GM12872 (cell line): ENCODE data around the gene HHAT.

Source experiments
- TF ChIP-seq, protein P1 (sequence below): IDR thresholded peaks from 3 replicates; pipeline ENCODE4 v1.5.1; 2011; ENCODE audit warnings: low read depth, mild to moderate bottlenecking, low read length, moderate library complexity; ENCODE audit not compliant: insufficient read depth

HHAT gene

GRCh38 chr1:210621712-210622111 lies 293.0 kb downstream of the HHAT start:
- TF ChIP-seq, protein P1, sequence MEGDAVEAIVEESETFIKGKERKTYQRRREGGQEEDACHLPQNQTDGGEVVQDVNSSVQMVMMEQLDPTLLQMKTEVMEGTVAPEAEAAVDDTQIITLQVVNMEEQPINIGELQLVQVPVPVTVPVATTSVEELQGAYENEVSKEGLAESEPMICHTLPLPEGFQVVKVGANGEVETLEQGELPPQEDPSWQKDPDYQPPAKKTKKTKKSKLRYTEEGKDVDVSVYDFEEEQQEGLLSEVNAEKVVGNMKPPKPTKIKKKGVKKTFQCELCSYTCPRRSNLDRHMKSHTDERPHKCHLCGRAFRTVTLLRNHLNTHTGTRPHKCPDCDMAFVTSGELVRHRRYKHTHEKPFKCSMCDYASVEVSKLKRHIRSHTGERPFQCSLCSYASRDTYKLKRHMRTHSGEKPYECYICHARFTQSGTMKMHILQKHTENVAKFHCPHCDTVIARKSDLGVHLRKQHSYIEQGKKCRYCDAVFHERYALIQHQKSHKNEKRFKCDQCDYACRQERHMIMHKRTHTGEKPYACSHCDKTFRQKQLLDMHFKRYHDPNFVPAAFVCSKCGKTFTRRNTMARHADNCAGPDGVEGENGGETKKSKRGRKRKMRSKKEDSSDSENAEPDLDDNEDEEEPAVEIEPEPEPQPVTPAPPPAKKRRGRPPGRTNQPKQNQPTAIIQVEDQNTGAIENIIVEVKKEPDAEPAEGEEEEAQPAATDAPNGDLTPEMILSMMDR = no peak

DNA sequence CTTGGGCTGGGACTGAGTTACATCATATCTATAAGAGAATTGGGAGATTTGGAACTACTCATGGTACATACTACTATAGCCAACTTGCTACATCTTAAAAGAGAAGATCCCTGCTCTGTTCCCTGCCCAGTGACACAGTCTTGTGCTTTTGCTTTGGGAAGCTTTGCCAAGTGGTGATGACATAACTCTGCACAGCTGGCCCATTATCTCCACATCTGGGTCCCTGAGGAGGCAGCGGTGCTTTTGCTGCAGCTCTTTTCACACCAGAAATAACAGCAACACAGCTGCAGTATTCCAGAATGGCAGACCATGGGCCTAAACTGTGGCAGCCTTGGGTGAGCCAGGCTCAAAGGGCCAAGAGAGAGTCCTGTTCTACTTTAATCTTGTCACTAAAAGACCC lies 296.0 kb downstream of the HHAT start:
- TF ChIP-seq, protein P1 = no peak

- TF ChIP-seq, protein P1 = no peak
These were observed 297.0 kb downstream of the HHAT start for GRCh38 chr1:210625715-210626114.

DNA sequence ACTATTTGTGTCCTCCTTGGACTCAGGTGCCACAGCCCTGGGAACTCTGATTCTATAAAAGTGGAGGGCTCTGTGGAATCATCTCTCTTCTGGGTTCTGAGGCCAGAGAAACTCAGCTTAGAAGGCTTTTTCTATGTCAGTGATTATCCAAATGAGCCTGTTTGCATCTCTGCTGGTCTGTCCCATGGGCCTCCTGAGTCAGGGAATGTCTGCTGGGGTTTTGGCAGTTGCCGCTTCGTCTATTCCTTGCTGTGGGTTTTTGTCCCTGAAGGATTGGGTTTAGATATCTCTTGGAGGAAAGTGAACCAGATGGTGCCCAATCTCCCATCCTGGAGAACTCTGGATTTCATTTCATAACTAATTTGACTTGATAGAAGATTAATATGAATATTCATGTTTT lies 297.6 kb downstream of the HHAT start:
- TF ChIP-seq, protein P1 = no peak

DNA sequence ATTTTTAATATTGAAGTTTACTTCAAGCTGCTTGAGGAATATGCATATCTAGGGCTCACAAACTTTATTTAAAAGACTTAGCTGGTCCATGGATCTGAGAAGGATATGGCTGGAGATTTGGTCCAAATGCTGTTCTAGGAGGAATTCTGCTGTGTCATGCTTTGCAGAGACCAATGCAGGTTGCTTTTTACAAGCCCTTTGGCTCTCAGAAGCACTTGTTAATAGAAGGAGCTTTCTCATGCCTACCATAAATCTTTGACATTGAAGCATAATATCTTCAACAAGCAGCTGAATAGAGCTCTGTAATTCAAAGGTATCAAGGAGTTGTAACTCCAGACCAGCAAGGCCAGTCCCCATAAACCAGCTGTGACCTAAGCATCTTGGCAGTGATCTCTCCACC lies 299.1 kb downstream of the HHAT start:
- TF ChIP-seq, protein P1 = no peak

- TF ChIP-seq, protein P1 = no peak
These were observed 300.6 kb downstream of the HHAT start for GRCh38 chr1:210629276-210629675.

DNA sequence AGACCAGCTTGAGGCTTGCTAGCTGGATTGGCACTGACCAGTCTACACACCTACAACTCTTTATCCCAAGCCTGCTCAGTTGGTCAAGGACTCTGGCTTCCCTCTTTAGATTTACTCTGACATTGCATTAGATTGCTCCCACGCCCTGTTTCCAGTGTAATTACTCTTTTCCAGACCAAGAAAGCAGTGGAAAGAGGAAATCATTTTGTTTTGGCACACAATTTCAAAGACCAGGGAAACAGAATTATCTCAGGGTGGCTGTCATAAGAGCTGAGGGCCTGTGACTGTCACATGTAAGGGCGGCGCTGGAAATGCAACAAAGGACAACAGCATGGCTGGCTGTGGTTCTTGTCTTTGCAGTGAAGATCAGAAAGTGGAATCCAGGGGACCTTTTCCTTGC lies 302.7 kb downstream of the HHAT start:
- TF ChIP-seq, protein P1 = no peak

GRCh38 chr1:210633140-210633539 lies 304.4 kb downstream of the HHAT start:
- TF ChIP-seq, protein P1 = no peak
